Spleen (tissue), 7 donors: ENCODE results near the gene ATOX1.

Experiments used
- POLR2A ChIP-seq, 3 donors: fragments of 450-650 bp; IDR thresholded peaks; one replicate each; pipeline ENCODE4 v1.5.1; 2017; ENCODE audit warnings: antibody characterized with exemption in 3 of 3, mild to moderate bottlenecking in 1 of 3
- POLR2AphosphoS5 ChIP-seq, 3 donors: sonication (generic); formaldehyde crosslinking; IDR thresholded peaks; one replicate each; pipeline ENCODE4 v1.5.1; 2017; ENCODE audit warnings: antibody characterized with exemption in 3 of 3
- TF ChIP-seq, protein P1 (sequence below), 11 experiments: fragments of 200-600 bp in 7 of 11; fragments of 450-650 bp in 4 of 11; sonication (generic) in 4 of 11; IDR thresholded peaks in 8 of 11; conservative IDR thresholded peaks in 3 of 11; 1 replicate in 7 of 11; 2 replicates in 4 of 11; pipeline versions ENCODE4 v1.4.0 to v1.8.0; 2016 to 2021; ENCODE audit warnings: antibody characterized with exemption in 11 of 11, inconsistent platforms in 4 of 11, mild to moderate bottlenecking in 1 of 11
- donor health status: DM: no; HTN: no; CAD: no; lungs with moderate emphysema.
- donor health status: DM: no; HTN: no; CAD: no.
- donor health status: DM: no; HTN: no; CAD: no.

DNA sequence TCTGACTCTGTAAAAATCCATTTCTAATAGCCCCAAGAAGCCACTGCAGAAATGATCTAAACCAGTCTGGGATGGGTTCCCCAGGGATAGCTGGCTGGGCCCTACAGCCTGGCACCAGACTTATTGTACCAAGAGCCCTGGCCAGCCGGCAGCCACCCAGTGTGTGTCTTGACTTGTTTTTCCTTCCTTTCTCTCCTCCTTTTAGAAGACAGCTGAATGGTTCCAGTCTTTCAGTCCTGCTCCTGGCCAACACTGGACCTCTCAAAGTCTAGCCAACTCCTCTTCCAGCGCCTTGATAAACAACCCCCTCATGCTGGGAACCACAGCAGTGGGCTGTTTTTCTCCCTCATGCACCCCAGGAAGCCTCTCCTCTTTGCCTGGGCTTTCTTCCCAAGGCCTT is 34.1 kb downstream of the ATOX1 start:
- TF ChIP-seq, protein P1, sequence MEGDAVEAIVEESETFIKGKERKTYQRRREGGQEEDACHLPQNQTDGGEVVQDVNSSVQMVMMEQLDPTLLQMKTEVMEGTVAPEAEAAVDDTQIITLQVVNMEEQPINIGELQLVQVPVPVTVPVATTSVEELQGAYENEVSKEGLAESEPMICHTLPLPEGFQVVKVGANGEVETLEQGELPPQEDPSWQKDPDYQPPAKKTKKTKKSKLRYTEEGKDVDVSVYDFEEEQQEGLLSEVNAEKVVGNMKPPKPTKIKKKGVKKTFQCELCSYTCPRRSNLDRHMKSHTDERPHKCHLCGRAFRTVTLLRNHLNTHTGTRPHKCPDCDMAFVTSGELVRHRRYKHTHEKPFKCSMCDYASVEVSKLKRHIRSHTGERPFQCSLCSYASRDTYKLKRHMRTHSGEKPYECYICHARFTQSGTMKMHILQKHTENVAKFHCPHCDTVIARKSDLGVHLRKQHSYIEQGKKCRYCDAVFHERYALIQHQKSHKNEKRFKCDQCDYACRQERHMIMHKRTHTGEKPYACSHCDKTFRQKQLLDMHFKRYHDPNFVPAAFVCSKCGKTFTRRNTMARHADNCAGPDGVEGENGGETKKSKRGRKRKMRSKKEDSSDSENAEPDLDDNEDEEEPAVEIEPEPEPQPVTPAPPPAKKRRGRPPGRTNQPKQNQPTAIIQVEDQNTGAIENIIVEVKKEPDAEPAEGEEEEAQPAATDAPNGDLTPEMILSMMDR (IDR thresholded peaks at IDR 0.05 in 8 of 11, conservative IDR thresholded peaks at IDR 0.05 in 3 of 11), result no peak
- TF ChIP-seq POLR2A (IDR thresholded peaks at IDR 0.05) (no peak), POLR2AphosphoS5 (IDR thresholded peaks at IDR 0.05) (no peak)
